Mucosa of descending colon (tissue), 3 donors: ENCODE results near the gene CRKL. TPM values are rescaled to one million over a fixed set of nuclear protein-coding genes. Genes with fewer than 3 reads are reported as not detected.

Experiments used
- ATAC-seq: fragments of 200-7000 bp; cut with Tn5 transposase; one replicate; pipeline ENCODE4 v1.9.1; 2020; ENCODE audit warnings: mild to moderate bottlenecking, moderate library complexity
- DNase-seq, 3 donors: peaks; one replicate each; pipeline ENCODE4 v3.0.0-alpha.2; 2020
- H3K36me3 ChIP-seq: fragments of 200-600 bp; one replicate; pipeline ENCODE4 v1.8.0; 2021; ENCODE audit warnings: low read depth, mild to moderate bottlenecking
- H3K4me1 ChIP-seq: fragments of 200-600 bp; one replicate; pipeline ENCODE4 v1.8.0; 2021; ENCODE audit warnings: low read depth, mild to moderate bottlenecking
- H3K4me3 ChIP-seq: fragments of 200-600 bp; one replicate; pipeline ENCODE4 v1.8.0; 2021; ENCODE audit warnings: mild to moderate bottlenecking
- H3K9me3 ChIP-seq: fragments of 200-600 bp; one replicate; pipeline ENCODE4 v1.8.0; 2021; ENCODE audit warnings: mild to moderate bottlenecking
- CTCF ChIP-seq: fragments of 200-600 bp; IDR thresholded peaks from one replicate; pipeline ENCODE4 v1.8.0; 2022; ENCODE audit warnings: antibody characterized with exemption, mild to moderate bottlenecking
- intact Hi-C, 2 donors: fragments of 100-400 bp; cut with DNase I in 1 of 2; cut with micrococcal nuclease in 1 of 2; formaldehyde crosslinking; loops; one replicate each; pipeline versions ENCODE4 v1.11.0 to v1.11.1; 2022; cut with DNase I, micrococcal nuclease
- total RNA-seq, 3 donors: library from RNA; stranded (reverse); fragmentation: NEBNext Ultra II Directional in 2 of 3; extraction: Animal tissue kit (Norgen Biotek cat#: 25700) in 2 of 3; gene quantifications; one replicate each; pipeline versions ENCODE4 v1.2.1 to v1.2.4, GENCODE V29; 2021 to 2023
- donor health status: DM: no; HTN: no; CAD: no; lungs with moderate emphysema.
- donor health status: DM: no; HTN: no; CAD: no.
- donor health status: DM: no; HTN: yes; CAD: no.

CRKL gene
- total RNA-seq, 3 donors from 2014 or later, result 48.7 to 63.4 (median 55.3) TPM

GRCh38 chr22:20980523-20980922 is 63.3 kb downstream of the CRKL start:
- peaks cover 5% of the 10 kb centered on the region for H3K9me3 ChIP-seq
- intact Hi-C loops, result loop anchor here in 1 of 2 donors (10.0 kb wide), 1 partner anchor 66 kb away; the partner anchor contains the start of gene CRKL
- H3K36me3 ChIP-seq, result no peaks in the 10 kb centered on the region
- TF ChIP-seq CTCF, result no peak
- no peak overlapping the region for H3K4me3 ChIP-seq
- peaks cover 27% of the 10 kb centered on the region for H3K4me1 ChIP-seq
- ATAC-seq (no peak), DNase-seq (no peak)

GRCh38 chr22:20980938-20981722 is 63.9 kb downstream of the CRKL start:
- peaks cover 5% of the 10 kb centered on the region for H3K9me3 ChIP-seq
- intact Hi-C loops, result loop anchor here in 1 of 2 donors (10.0 kb wide), 1 partner anchor 66 kb away; the partner anchor contains the start of gene CRKL
- TF ChIP-seq CTCF, result no peak
- peak overlapping the region; percentile 47 for H3K4me3 ChIP-seq
- ATAC-seq (no peak), DNase-seq (no peak)
- H3K36me3 ChIP-seq, result no peaks in the 10 kb centered on the region
- H3K4me1 ChIP-seq, result peaks cover 27% of the 10 kb centered on the region

- H3K9me3 ChIP-seq, result peaks cover 5% of the 10 kb centered on the region
- peaks cover 27% of the 10 kb centered on the region for H3K4me1 ChIP-seq
- TF ChIP-seq CTCF, result no peak
- H3K4me3 ChIP-seq, result peak within 1 kb of the TSS; percentile 47
- H3K36me3 ChIP-seq, result peaks cover 5% of the 10 kb centered on the region
- peak; percentile 88 to 90 (median 89) for DNase-seq
- ATAC-seq, result peak; percentile 88
- intact Hi-C loops, result loop anchor here in 1 of 2 donors (10.0 kb wide), 1 partner anchor 67 kb away; the partner anchor contains the start of gene CRKL
These were observed 64.8 kb downstream of the CRKL start, which contains the start of gene LZTR1 for GRCh38 chr22:20981787-20982562. TSS of gene LZTR1 (plus strand) at chr22:20982297. CDS start at chr22:20982372, 75 bp downstream.

- intact Hi-C loops, result loop anchor here in 1 of 2 donors (10.0 kb wide), 1 partner anchor 68 kb away; the partner anchor contains the start of gene CRKL
- H3K36me3 ChIP-seq, result peaks cover 5% of the 10 kb centered on the region
- H3K4me1 ChIP-seq, result peaks cover 27% of the 10 kb centered on the region
- no peak for TF ChIP-seq CTCF
- H3K9me3 ChIP-seq, result peaks cover 5% of the 10 kb centered on the region
- DNase-seq (no peak), ATAC-seq (peak; percentile 16)
- peak overlapping the region; percentile 47 for H3K4me3 ChIP-seq
These were observed 65.3 kb downstream of the CRKL start for GRCh38 chr22:20982563-20982882.

GRCh38 chr22:20983081-20983771 is 66.0 kb downstream of the CRKL start:
- ATAC-seq (no peak), DNase-seq (no peak)
- Histone ChIP-seq H3K36me3 (peaks cover 5% of the 10 kb centered on the region), H3K4me3 (no peak overlapping the region), H3K9me3 (peaks cover 3% of the 10 kb centered on the region), H3K4me1 (peaks cover 27% of the 10 kb centered on the region)
- TF ChIP-seq CTCF, result no peak
- intact Hi-C loops, result loop anchor here in 1 of 2 donors (10.0 kb wide), 1 partner anchor 68 kb away; the partner anchor contains the start of gene CRKL
